ENCODE data around the gene IL10RB.

The IL10RB gene

GRCh38 chr21:33265664-33266049, 510 bp upstream of the IL10RB start:
- no peak for DNase-seq
- H3K27me3 ChIP-seq (replicated peaks), result no peaks in the 10 kb centered on the region
- in situ Hi-C loops (cut with HindIII; ENCODE audit: low pct_ligation_motif_present, low sequenced_read_pairs), result no loop called here
- no peak overlapping the region for H3K27ac ChIP-seq
- peak overlapping the region; percentile 82 for H3K4me3 ChIP-seq (ENCODE audit: low read depth, low read length)
- H3K36me3 ChIP-seq (replicated peaks), result peaks cover 5% of the 10 kb centered on the region
- TF ChIP-seq CTCF (IDR thresholded peaks at IDR 0.05; ENCODE audit: low read depth, low read length, missing control alignments), result peak; percentile 6

GRCh38 chr21:33266789-33267135, 595 bp downstream of the IL10RB start:
- Histone ChIP-seq H3K4me3 (ENCODE audit: low read depth, low read length) (peak overlapping the region; percentile 82), H3K36me3 (replicated peaks) (peaks cover 5% of the 10 kb centered on the region), H3K27ac (peak overlapping the region; percentile 37), H3K27me3 (replicated peaks) (no peaks in the 10 kb centered on the region)
- in situ Hi-C loops (cut with HindIII; ENCODE audit: low pct_ligation_motif_present, low sequenced_read_pairs), result no loop called here
- no peak for DNase-seq
- no peak for TF ChIP-seq CTCF (IDR thresholded peaks at IDR 0.05; ENCODE audit: low read depth, low read length, missing control alignments)

GRCh38 chr21:33267250-33267649, 1.1 kb downstream of the IL10RB start:
- no peak for DNase-seq
- TF ChIP-seq CTCF (IDR thresholded peaks at IDR 0.05; ENCODE audit: low read depth, low read length, missing control alignments), result no peak
- in situ Hi-C loops (cut with HindIII; ENCODE audit: low pct_ligation_motif_present, low sequenced_read_pairs), result no loop called here
- Histone ChIP-seq H3K4me3 (ENCODE audit: low read depth, low read length) (peak overlapping the region; percentile 82), H3K27ac (no peak overlapping the region), H3K36me3 (replicated peaks) (peaks cover 5% of the 10 kb centered on the region), H3K27me3 (replicated peaks) (no peaks in the 10 kb centered on the region)

GRCh38 chr21:33268393-33268736, 2.2 kb downstream of the IL10RB start:
- no peak overlapping the region for H3K4me3 ChIP-seq (ENCODE audit: low read depth, low read length)
- H3K27ac ChIP-seq, result no peak overlapping the region
- H3K27me3 ChIP-seq (replicated peaks), result no peaks in the 10 kb centered on the region
- in situ Hi-C loops (cut with HindIII; ENCODE audit: low pct_ligation_motif_present, low sequenced_read_pairs), result no loop called here
- peaks cover 1% of the 10 kb centered on the region for H3K36me3 ChIP-seq (replicated peaks)
- no peak for TF ChIP-seq CTCF (IDR thresholded peaks at IDR 0.05; ENCODE audit: low read depth, low read length, missing control alignments)
- DNase-seq, result no peak

- no peak overlapping the region for H3K4me3 ChIP-seq (ENCODE audit: low read depth, low read length)
- H3K36me3 ChIP-seq (replicated peaks), result no peaks in the 10 kb centered on the region
- in situ Hi-C loops (cut with HindIII; ENCODE audit: low pct_ligation_motif_present, low sequenced_read_pairs), result no loop called here
- DNase-seq, result no peak
- no peak for TF ChIP-seq CTCF (IDR thresholded peaks at IDR 0.05; ENCODE audit: low read depth, low read length, missing control alignments)
- H3K27ac ChIP-seq, result no peak overlapping the region
- no peaks in the 10 kb centered on the region for H3K27me3 ChIP-seq (replicated peaks)
These were observed 2.7 kb downstream of the IL10RB start for GRCh38 chr21:33268737-33269441.

- Histone ChIP-seq H3K4me3 (ENCODE audit: low read depth, low read length) (no peak overlapping the region), H3K27me3 (replicated peaks) (no peaks in the 10 kb centered on the region), H3K36me3 (replicated peaks) (no peaks in the 10 kb centered on the region), H3K27ac (no peak overlapping the region)
- TF ChIP-seq CTCF (IDR thresholded peaks at IDR 0.05; ENCODE audit: low read depth, low read length, missing control alignments), result no peak
- no peak for DNase-seq
- in situ Hi-C loops (cut with HindIII; ENCODE audit: low pct_ligation_motif_present, low sequenced_read_pairs), result no loop called here
These were observed 4.8 kb downstream of the IL10RB start for GRCh38 chr21:33270986-33271385.

All from brain microvascular endothelial cell (primary cell).